HG02973 (cell line): ENCODE measurements around the gene LAMC2.

ENCODE experiments used
- ATAC-seq: cut with Tn5 transposase; IDR thresholded peaks from one replicate; pipeline ENCODE4 v1.9.1; 2021; ENCODE audit warnings: moderate library complexity; ENCODE audit not compliant: unreplicated experiment

LAMC2 gene

DNA sequence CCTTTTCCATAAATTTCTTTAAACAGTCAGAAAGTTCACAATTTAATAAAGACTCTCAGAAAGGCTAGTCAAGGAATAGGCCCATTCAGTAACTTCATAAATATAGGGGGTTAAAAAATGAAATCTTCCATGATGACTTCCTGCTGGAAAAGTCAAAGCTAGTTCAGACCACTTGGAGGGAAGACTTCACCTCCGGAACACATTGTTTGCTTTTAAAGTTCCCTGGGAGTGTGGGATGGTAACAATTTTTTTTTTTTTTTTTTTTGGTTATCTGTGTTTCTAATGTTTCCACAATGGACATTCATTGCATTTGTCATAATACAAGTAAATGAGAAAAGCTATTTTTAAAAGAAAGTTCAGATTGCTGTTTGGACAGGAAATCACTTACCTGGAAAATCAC is 18.4 kb upstream of the LAMC2 start:
- ATAC-seq, result no peak

GRCh38 chr1:183168308-183168707 is 17.8 kb upstream of the LAMC2 start:
- no peak for ATAC-seq

DNA sequence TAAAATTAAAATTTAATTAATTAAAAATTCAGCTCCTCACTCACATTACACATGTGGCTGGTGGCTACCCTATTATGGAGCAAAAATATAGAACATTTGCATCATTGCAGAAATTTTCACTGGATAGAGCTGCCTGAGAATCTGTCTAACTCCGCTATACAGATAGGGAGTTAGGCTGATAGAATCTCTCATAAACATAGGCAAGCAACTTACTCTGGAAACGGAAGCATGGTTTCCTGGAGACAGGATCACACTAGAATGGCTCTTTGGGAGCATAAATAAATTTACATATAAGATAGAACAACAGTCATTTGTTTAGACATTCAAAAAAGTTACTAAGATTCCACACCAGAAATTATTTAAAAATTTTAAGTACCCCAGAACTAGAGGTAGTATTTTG is 12.2 kb upstream of the LAMC2 start:
- ATAC-seq, result no peak

DNA sequence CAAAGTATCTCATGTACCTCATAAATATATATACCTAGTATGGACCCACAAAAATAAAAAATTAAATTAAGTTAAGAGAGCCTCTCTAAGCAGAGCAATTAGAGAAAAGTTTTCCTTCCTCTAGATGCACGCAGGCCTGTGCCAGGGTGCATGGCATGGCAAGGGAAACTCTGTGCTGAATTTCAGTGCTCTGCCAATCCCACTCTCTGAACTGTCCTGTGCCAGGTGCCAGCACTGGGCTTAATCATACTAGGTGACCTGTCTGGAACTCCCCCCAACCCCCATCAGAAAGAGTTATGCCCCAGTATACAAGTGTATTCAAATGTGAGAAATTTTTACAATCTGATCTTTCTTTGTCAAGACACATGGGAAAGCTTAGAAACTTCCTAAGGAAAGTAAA is 10.4 kb upstream of the LAMC2 start:
- no peak for ATAC-seq

DNA sequence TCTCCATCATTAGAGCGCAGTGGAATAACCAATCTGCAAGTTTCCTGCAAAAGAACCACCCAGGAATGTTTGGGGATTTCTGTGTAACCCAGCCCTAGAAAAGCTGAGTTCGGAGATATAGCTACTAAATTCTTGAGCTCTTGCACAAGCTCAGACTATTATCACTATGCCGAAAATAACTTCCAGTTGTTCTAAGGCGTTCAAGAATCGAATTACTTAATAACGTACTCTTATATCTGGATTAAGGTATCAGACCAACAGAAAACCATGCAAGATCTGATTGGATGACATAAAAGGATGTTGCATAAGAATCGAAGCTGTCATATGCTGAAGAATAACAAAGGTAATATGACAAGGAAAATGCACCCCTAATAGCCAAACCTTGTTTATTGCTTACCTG is 7.5 kb upstream of the LAMC2 start:
- no peak for ATAC-seq

- ATAC-seq, result no peak
These were observed 7.0 kb upstream of the LAMC2 start for GRCh38 chr1:183179033-183179432.

DNA sequence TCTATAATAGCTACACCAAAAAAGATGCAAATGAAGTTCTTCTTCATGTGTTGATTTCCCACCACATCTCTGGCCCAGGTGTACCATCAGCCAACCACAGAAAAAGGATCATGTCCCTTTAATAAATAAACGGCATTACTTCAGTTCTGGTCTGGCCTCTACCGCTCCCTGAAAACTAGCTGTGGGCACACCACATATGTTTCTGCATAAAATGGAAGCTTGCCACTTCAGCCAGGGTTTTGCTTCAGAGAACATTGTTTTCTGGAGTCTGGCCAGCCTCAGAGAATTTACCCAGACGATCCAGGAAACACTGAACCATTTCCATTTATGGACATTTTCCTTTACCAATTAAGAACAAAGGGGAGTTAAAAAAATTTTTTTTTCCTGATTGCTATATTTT is 5.8 kb upstream of the LAMC2 start:
- ATAC-seq, result no peak

GRCh38 chr1:183180634-183181056 is 5.4 kb upstream of the LAMC2 start:
- ATAC-seq, result no peak

DNA sequence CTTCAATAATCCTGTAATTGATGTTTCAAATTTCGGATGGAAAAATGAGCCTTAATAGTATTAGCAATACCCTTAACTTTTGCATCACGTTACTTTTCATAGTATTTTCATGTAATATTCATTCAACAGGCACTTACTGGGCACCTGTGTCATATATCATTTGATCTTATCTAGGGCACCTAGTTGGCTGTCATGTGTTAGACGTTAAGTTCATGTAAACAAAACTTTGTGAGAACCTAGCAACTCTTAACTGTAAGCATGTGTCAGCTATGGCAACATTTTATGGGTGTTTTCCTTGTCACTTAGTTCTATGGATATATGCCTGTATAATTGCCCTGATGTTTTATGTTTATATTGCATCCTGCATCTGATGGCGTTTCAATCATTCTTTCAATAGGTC is 777 bp downstream of the LAMC2 start:
- no peak for ATAC-seq

- no peak for ATAC-seq
These were observed 2.2 kb downstream of the LAMC2 start for GRCh38 chr1:183188240-183188639.

DNA sequence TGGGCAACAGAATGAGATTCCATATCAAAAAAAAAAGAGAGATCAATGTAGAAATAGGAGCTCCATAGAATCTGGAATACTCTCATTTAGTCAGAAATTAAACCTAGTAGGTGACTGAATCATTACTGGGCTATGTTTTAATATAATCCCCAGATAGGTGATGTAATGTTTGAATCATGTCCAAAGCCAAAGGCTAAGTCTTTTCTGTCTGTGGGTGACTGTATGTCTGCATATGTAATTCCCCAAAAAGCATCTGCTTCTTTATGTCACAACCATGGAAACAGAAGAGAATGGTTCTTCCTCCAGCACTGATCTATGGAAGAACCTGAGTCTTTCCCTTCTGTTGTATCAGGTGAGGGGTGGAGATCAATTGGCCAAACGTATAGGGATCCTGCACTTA is 5.8 kb downstream of the LAMC2 start:
- ATAC-seq, result no peak

GRCh38 chr1:183193963-183194525 is 8.0 kb downstream of the LAMC2 start:
- no peak for ATAC-seq

GRCh38 chr1:183194527-183195141 is 8.6 kb downstream of the LAMC2 start:
- ATAC-seq, result peak; percentile 95

- peak; percentile 53 for ATAC-seq
These were observed 9.1 kb downstream of the LAMC2 start for GRCh38 chr1:183195142-183195574.

GRCh38 chr1:183197762-183198161 is 11.7 kb downstream of the LAMC2 start:
- no peak for ATAC-seq

- ATAC-seq, result no peak
These were observed 12.4 kb downstream of the LAMC2 start for GRCh38 chr1:183198463-183198862.

DNA sequence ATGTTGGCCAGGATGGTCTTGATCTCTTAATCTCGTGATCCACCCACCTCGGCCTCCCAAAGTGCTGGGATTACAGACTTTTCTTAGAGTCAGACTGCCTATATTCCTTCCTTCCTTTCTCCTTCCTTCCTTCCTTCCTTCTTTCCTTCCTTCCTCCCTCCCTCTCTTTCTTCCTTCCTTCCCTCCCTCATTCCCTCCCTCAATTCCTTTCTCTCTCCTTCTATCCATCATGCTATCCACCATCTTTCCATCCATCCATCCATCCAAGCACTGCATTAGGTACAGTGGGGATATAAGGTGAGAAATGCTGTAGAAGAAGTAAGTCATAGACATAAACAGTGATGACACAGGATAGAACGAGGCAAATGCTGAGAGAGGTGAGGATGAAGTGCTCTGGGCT is 13.2 kb downstream of the LAMC2 start:
- no peak for ATAC-seq

GRCh38 chr1:183200451-183200850 is 14.4 kb downstream of the LAMC2 start:
- no peak for ATAC-seq

DNA sequence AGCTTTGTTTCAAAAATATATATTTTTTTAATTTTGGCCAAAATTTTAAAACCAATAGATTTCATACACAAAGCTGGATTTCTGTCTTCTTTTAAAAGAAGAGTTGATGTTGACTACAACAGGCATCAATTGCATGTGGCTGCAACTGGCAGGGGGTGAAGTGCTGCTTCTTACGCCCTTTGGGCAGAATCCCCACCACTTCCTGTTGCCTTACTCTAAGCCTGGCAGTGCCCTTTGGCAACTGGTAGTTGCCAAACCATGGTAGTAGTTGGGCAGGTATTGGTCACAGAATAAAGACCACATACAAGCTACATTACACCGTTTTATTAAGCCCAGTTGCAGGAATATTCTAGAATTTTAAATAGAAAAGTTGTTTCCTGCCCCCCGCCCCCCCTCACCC is 17.0 kb downstream of the LAMC2 start:
- no peak for ATAC-seq

DNA sequence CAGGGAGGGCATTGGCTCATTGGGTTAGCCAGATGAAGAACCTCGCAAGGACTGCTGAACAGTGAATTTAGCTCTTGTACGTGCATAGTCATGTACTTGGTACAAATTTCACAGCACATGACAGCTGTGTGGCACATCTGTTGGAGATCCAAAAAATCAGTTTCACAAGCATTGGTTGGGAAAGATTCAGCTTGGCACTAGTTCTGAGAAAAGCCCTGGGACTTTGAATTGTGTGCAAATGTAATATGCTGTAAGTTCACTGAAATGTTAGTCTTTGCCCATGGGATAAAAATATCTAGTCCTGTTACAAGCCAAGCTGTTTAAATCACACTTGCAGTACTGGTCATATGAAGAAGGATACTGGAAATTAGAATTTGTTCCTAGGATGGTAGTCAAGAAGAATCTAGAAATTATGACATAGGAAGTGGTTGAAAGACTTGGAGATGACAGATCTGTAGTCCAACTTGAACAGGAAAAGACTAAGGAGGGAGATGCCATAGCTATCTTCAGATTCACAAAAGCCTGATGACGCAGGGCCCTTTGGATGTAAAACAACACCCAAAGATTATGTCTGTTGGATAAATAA is 19.2 kb downstream of the LAMC2 start:
- ATAC-seq, result no peak

GRCh38 chr1:183206538-183207122 is 20.6 kb downstream of the LAMC2 start:
- no peak for ATAC-seq

- ATAC-seq, result peak; percentile 76
These were observed 23.6 kb downstream of the LAMC2 start for GRCh38 chr1:183209533-183210158.
